Measurements from ENCODE around the gene LRRK1.

Gene LRRK1

GRCh38 chr15:101058735-101059134, 139.6 kb downstream of the LRRK1 start:
- DNase-seq (ENCODE audit: low read depth in 2 of 2), result no peak

- DNase-seq (ENCODE audit: low read depth in 2 of 2), result no peak
Measured at GRCh38 chr15:101059381-101060341, 140.5 kb downstream of the LRRK1 start.

DNA sequence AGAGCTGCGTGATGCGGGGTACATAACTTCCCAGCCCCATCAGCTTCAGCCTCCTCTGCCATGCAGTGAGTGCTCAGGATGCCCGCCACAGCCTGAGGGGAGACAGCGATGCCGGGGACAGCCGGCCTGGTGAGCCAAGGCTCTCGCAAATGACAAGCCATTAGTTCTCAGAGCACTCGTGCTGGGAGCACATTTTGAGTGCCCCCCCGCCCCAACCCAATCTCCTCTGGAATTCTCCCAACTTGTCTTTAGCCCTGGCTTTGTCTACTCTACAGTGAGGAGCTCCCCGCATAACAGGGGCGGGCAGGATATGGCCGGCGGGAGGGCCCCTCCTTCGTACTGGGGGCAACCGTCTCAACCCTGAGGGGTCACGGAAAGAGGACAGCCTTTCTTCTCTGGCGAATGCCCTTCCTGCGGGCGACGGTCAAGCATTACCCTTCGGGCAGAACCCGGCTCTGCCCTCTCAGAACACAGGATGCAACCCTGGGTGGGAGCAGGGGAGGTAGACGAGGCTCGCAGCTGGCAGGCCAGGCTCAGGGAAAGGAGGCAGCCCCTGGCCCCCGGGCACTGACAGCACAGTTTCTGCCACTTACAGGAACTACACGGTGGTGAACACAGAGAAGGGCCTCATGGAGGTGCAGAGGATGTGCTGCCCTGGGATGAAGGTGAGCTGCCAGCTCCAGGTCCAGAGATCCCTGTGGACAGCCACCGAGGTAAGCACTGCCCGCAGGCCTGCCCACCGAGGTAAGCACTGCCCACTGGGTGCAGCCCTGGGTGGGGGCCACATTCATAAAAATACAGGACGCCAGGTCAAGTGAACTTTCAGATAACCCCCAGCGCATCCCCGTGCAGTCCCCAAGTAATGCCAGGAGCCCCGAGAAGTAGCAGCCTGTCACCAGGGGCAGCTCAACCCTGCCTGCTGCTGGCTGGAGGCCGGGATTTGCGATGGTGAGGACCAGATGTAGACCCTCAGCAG, 141.7 kb downstream of the LRRK1 start:
- no peak for DNase-seq (ENCODE audit: low read depth in 2 of 2)

DNA sequence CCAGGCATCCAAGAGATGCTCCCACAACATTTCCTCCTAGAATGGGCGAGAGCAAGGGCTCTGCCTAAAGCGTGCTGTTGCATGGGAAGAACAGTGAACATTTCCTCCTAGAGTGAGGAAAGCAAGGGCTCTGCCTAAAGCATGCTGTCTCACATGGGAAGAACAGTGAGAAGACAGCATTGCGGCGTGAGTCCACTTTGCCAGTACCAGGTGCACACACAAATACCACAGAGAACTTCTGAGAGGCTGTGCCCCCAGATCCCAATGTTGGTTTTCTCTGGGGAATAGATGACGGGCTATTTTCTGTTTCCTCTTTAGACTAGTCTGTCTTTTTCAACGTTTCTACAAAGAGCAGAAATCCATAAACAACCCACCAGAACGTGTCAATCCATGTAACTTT, 142.9 kb downstream of the LRRK1 start:
- no peak for DNase-seq (ENCODE audit: low read depth in 2 of 2)

DNA sequence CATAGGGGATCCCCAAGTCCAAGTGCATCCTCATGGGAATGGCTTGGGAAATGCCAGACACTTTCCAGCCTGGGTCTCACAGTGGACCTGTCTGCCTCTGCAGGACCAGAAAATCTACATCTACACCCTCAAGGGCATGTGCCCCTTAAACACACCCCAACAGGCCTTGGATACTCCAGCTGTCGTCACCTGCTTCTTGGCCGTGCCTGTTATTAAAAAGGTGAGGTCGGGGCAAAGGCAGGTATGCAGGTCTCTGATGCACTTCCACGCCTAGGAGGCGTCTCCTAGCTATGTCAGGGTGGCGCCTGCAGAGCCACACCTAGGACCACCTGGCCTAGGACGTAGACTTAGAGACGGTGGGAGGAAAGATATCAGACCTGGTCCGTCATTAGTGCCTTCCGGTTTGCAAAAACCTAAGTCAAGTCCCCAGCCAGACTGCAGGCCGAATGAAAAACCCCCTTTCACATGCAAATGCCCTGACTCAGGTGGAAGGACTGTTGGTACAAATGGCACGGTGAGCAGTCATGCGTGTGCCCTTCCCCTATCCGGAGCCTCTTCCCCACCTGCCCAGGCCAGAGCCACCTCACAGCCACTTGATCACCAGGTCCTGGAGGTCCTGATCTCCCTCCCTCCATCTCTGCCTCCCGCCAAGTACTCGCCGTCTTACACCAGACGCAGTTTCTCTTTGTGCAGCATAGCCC, 143.5 kb downstream of the LRRK1 start:
- DNase-seq (ENCODE audit: low read depth in 2 of 2), result no peak

DNA sequence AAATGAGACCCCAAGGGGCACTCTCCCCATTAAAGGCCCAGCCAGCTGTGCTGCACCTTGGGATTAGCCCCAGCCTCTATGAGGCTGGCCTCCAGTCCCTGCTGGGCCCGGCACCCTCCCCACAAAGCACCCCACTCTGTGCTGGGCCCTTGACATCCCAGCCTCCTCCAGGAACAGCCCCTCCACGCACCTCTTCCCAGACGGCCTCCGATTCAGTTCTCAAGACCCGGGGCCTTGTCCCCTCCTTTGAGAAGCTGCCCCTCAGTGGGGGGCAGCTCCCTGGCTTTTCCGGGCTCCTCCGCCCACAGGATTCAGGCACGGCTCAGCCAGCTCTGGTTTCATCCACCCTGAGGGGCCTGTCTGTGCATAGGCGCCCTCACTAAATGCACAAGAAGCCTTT, 144.1 kb downstream of the LRRK1 start:
- no peak for DNase-seq (ENCODE audit: low read depth in 2 of 2)

DNA sequence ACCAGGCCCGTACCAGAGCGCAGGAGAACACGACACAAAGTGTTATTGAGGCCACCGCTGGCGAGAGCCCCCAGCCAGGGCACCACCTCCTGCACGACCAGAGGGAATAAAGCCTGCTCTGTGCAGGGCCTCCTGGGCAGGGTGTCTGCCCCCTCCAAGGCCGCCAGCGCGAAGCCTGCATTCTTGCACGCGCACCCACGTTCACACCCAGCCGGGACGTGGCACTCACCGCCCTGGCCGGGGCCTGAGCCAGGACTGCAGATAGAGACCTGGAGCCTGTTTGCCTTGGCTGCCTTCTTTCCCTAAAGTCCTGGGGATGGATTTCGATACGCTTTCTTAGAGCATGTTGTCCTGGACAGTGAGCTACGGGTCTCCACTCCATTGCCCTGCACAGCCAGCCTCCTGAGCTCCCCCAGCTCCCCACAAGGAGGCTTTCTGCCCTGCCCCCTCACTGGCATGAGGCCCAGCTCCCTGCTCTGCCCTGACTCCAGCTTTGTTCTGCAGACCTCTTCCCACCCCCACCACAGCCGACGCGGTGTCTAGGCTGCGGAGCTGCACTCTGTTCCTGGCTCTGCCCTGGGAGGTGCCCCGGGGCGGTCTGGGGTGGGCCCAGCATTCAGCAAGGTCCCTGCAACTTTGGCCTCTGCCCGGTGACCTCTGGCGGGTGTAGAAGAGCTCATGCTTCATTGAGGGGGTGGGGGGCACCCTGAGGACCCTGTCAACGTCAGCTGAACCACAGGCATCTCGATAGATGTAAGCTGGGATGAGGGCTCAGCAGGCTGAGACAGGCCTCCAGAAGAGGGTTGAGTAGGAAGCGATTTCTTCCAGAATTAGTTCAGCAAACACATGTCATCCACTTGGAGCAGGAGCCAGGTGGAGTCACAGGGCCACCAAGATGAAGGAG, 145.0 kb downstream of the LRRK1 start:
- DNase-seq (ENCODE audit: low read depth in 2 of 2), result no peak

- no peak for DNase-seq (ENCODE audit: low read depth in 2 of 2)
Measured at GRCh38 chr15:101064795-101065569, 145.8 kb downstream of the LRRK1 start.

DNA sequence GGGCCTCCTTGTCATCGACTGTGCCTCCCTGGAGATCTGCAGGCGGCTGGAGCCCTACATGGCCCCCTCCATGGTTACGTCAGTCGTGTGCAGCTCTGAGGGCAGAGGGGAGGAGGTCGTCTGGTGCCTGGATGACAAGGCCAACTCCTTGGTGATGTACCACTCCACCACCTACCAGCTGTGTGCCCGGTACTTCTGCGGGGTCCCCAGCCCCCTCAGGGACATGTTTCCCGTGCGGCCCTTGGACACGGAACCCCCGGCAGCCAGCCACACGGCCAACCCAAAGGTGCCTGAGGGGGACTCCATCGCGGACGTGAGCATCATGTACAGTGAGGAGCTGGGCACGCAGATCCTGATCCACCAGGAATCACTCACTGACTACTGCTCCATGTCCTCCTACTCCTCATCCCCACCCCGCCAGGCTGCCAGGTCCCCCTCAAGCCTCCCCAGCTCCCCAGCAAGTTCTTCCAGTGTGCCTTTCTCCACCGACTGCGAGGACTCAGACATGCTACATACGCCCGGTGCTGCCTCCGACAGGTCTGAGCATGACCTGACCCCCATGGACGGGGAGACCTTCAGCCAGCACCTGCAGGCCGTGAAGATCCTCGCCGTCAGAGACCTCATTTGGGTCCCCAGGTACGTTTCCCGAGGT, 146.5 kb downstream of the LRRK1 start:
- DNase-seq (ENCODE audit: low read depth in 2 of 2), result no peak

DNA sequence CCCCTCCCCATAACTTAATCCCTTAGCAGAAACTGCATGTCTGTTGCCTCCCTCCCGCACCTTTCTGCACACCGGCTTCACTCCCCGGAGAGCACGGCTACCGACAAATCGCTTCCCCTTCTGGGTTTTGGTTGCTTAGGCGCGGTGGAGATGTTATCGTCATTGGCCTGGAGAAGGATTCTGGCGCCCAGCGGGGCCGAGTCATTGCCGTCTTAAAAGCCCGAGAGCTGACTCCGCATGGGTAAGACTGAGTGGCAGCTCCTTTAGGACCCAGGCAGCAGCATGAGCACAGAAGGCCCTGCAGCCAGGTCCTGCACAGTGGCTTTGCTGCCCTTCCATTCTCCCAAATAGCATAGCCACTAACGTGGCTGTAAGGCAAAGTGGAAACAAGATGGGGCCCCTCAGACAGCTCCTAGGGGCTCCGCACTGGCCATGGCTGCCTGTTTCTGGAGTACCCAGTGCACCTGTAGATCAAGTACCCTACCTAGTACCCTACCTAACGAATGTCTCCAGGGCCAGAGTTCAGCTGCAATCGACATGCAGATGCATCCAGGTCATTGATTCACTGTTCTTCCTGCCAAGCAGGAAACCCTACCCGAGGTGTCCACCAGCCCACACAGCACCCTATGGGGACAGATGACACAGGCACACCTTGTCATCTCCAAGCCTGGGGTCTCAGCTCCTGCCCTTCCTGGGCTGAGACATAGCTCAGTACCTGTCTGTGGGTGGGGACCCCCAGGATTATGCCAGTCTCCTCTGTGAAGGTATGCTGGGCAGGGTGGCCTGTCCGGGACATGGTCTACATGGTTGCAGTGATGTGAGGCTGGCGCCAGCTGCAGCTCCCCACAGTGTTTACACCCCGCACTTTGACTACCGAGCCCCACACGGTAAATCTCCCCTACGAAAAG, 147.6 kb downstream of the LRRK1 start:
- no peak for DNase-seq (ENCODE audit: low read depth in 2 of 2)

DNA sequence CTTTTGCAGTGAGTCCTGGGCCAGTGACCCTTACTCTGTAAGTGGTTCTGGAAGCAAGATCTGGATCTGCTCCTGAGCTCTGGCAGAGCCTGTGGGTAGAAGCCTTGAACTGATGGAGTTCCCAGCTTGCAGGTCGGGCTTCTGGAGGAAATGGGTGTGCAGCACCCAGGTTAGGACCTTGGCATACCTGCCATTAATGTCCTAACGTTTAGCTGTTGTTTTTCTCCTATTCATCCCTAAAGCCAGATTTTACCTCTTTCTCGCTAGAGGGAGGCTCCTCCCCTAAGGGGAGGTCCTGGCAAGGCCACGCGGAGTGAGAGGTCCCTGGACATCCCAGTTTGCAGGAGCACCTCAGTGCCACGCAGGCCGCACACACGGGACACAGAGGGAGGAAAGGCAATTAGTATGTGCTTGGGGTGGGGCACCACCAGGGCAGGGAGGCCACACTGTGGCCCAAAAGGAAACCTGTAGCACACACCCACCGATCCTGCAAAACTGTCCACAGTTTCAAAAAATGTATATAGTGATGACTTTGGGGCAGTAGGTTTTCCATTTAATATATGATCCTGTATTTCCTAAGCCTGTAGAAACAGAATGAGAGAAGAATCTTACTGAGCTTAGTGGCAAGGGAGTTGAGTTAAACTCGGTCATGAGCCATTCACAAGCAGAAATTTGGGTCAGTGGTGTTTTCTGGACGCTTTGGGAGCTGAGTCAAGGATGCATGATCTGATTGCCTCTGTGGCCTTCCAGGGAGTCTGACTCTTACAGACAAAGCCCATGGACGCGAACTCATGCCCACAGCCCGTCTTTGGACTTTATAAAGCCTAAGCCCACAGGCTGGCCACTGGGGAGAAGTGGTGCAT, 148.7 kb downstream of the LRRK1 start:
- DNase-seq (ENCODE audit: low read depth in 2 of 2), result no peak

DNA sequence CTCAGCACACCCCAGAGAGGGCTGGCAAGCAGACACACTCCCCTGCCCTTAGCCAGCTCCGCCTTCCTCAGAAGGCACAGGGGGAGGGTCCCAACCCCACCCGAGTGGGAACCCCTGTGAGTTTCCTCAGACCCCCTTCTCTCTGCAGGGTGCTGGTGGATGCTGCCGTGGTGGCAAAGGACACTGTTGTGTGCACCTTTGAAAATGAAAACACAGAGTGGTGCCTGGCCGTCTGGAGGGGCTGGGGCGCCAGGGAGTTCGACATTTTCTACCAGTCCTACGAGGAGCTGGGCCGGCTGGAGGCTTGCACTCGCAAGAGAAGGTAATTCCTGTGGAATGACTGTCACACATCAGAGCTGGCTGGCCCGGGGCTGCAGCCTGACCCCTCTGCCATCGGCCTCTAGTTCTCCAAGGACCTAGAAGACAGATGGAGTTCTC, 149.4 kb downstream of the LRRK1 start:
- no peak for DNase-seq (ENCODE audit: low read depth in 2 of 2)

DNA sequence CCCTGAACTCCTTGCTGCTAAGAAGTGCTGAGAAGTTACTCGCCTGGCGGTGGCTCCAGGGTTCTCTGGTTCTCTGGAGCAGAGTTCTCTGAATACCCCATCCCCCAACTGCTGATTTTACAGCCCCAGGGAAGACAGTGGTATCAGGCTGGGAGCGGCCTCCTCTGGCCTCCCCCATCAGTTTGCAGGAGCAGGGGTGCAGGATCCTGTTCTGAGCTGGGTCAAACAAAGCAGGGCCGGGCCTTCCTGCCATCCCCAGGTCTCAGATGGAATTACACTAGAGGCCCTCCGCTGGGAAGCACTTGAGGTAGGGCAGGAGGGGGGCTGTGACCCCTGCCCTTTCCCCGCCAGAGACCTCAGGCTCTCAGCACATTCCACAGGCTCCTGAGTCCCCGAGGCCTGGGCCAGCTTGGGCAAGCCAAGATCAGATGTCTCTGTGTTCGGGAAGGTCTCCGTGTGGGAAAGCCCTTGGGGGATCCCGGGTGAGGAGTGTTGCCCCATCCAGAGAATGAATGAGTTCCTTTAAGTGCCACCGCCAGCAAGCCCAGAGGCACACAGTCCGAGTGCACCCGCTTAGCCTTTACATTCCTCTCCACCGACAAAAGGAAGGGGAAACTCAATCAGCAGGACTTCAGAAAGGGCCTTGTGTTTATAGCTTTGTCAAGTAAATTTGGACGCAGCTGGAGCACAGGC, 149.9 kb downstream of the LRRK1 start:
- DNase-seq (ENCODE audit: low read depth in 2 of 2), result no peak

DNA sequence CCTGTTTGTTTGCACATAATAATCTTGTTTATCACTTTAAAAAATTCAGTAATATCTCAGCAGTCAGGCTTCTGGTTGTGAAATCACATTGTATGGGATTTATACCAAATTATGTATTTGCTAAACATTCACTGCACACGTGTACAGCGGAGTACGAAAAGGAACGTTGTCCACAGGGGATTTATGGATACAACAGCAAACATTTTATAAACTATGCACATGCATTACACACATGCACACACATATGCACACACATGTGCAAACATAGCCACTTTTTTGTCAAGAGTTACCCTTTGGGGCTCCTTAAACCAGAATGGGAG, 150.5 kb downstream of the LRRK1 start:
- DNase-seq (ENCODE audit: low read depth in 2 of 2), result no peak

DNA sequence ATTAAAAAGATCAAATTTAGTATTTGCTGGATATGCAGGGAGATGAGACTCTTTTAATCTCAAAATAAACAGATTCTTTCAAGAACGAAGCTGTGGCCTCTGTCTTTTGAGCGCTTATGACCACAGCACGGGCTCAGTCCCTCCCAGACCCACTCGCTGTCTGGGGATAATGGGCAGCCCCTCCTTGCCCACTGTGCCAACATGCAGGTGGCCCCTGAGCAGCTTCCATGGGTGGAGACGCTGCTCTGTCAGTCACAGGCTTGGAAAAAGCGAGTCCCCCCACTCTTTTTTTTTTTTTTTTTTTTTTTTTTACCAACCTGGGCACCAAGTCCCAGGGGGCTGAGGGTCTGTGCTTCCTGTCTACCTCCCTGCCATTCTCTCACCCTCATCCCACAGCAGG, 150.9 kb downstream of the LRRK1 start:
- DNase-seq (ENCODE audit: low read depth in 2 of 2), result no peak

DNA sequence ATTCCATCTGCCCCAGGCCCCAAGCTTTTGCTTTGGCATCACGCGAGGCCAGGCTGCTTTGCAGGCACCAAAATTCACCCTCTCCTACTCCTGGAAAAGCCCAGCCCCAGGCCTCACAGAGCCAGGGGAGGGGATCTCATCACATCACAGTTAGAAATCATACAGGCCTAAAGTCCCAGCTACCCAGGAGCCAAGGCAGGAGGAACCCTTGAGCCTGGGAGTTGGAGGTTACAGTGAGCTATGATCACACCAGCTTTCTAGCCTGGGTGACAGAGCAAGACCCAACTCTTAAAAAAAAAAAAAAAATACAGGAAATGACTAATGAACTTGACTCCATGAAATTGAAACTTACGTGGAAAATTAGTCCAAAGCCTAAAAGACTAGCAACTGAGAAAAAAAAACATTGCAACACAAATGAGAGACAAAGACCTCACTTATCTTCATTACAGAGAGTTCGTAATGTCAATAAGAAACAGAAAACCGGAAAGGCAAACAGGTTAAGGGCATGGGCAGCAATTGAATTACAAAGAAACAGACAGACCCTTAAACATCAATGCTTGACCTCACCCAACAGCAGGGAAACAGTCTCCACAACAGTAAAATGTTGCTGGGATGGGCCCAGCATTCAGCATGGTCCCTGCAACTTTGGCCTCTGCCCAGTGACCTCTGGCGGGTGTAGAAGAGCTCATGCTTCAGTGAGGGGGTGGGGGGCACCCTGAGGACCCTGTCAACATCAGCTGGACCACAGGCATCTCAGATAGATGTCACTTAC, 151.5 kb downstream of the LRRK1 start:
- DNase-seq (ENCODE audit: low read depth in 2 of 2), result no peak

All from stimulated activated CD8-positive, alpha-beta memory T cell treated with anti-CD3 and anti-CD28 coated beads, Interleukin-2, amount 100 ng/mL, for 48 hours (primary cell).